Measurements from ENCODE around the gene CPEB1.

GRCh38 chr15:82660378-82660777, 13.2 kb upstream of the CPEB1 start:
- TF ChIP-seq, protein P1, sequence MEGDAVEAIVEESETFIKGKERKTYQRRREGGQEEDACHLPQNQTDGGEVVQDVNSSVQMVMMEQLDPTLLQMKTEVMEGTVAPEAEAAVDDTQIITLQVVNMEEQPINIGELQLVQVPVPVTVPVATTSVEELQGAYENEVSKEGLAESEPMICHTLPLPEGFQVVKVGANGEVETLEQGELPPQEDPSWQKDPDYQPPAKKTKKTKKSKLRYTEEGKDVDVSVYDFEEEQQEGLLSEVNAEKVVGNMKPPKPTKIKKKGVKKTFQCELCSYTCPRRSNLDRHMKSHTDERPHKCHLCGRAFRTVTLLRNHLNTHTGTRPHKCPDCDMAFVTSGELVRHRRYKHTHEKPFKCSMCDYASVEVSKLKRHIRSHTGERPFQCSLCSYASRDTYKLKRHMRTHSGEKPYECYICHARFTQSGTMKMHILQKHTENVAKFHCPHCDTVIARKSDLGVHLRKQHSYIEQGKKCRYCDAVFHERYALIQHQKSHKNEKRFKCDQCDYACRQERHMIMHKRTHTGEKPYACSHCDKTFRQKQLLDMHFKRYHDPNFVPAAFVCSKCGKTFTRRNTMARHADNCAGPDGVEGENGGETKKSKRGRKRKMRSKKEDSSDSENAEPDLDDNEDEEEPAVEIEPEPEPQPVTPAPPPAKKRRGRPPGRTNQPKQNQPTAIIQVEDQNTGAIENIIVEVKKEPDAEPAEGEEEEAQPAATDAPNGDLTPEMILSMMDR (IDR thresholded peaks at IDR 0.05; ENCODE audit: insufficient read depth, low read length, poor library complexity, severe bottlenecking): no peak
- no peak for TF ChIP-seq EZH2phosphoT487 (conservative IDR thresholded peaks at IDR 0.05; ENCODE audit: low read length)

Measured in SU-DHL-6 (cell line).